CD4-positive, alpha-beta T cell treated with Interleukin-17A for 4 hours (primary cell): Measurements from ENCODE around the gene DSCAML1.
"Not testable (repeated sequence)": the region's sequence is repeated elsewhere in the genome, so short reads cannot be mapped to it uniquely, and the experiment has no call there.

Experiments
- DNase-seq: peaks from one replicate; pipeline ENCODE4 v3.0.0-alpha.2; 2020; ENCODE audit warnings: mixed read lengths

The DSCAML1 gene

DNA sequence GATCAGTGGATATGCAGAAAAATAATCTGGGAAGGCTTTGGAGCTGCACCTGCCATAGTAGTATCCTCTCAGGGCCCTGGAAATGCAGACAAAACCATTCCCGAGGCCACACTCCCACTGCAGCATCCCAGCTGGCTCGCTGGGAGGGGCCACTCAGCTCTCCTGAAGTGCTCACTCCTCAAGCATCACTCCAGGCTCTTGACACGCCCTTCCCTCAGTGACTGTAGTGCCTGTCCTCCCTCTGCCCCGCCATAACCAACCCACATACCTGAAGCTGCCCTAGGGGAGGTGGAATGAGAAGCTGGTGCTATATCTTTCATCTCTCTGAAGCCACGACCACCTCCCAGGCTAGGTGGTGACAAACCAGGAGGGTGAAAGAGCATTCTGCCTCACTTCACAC is 4.8 kb downstream of the DSCAML1 start:
- no peak for DNase-seq

DNA sequence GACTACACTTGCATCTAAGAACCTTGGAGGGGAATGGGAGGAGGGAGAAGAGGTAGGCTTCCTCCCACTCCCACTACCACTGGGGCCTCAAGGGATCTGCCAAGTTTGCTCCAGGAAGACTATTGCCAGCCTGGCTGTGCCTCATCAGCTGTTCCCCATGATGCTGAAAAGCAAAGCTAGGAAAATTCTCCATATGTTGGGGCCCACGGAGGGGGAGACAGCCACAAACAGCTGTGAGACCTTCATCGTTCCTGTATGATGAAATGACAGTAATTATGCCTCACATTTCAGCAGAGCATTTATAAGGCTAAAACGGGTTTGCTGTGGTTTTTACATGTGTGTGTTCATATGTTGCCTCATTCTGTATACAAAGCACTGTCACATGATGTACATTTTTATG is 6.7 kb downstream of the DSCAML1 start:
- DNase-seq, result no peak

DNA sequence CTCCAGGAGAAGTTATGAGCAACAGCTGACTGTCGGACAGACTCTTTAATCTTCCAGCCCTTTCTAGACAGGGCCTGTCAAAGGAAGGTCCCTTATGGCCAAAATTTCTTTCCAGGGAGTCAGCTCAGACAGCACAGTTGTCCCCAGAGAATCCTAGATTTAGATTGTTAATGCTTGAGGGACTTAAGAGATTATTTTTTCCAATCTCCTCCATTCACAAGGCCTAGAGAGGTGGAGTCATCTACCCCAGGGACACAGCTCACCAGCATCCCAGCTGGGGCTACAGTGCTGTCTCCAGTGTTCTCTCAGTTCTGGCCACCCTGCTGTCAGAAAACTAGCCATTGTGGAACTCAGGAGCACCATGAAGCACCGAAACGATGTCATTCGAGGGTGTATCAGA is 7.8 kb downstream of the DSCAML1 start:
- no peak for DNase-seq

DNA sequence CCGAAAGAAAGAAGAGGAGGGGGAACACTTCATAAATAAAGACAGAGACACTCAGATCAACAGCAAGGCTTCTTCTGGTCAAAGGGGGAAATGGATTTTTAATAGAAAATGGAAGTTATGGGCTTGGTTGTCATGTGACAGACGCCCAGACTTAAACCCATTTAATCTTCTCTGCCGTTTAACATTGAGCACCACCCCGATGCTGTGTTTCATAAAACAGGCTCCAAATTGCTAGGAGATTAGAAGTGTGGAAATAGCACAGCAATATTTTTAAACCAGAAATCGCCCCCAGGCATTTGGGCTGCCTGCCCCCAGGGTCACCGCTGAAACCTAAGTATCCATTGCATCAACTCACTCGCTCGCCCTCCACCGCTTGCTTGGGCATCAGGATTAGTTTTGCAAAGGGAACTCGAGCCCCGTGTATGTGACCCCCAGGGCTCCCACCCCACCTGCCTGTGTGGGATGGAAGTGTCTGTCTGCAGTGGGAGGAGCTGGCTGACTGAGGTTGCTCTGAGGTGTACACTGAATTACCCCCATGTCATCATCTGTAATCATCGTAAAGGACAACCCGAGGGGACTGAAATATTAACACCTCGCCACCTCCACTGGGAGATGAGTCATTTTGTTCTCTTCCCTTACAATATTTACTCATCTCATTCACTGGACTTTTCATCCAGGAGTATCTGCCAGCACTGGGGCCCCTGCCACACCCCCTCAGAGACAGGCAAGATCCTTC is 10.7 kb downstream of the DSCAML1 start:
- no peak for DNase-seq

DNA sequence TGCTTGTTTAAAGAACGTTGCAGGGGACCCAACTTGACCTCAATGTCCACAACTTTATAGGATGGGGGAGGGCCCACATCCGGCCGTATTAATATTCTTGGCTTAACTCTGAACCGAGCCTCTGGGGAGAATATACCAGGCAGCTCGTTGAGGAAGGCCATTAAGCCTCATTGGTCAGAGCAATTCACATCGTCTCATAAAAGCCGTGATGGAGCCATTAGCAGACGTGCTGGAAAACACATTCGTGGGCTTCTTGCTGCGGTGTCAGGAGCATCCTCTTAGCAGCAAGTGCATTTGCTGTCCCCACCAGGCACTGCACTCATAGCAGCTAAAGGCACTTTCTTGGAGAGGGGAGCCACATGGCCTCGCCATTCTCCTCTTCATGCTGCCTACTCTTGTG is 14.9 kb downstream of the DSCAML1 start:
- no peak for DNase-seq

DNA sequence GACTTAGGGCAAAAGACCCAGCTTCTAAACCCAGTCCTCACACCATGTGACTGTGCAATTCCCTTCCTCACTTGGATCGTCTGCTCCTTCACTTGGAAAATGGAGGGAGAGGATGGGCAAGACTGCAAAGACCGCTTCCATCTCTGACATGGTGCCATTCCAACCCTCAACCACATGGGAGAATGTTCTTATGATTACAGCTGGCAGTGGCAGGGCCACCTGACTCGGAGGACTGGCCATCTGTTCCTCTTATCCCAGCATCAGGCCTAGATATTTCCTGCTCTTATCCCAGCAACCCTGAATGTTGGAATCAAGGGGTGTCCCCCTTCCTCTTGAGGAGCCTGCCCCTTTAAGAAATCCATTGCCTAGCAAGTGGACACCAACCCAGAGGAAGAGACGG is 15.4 kb downstream of the DSCAML1 start:
- no peak for DNase-seq

DNA sequence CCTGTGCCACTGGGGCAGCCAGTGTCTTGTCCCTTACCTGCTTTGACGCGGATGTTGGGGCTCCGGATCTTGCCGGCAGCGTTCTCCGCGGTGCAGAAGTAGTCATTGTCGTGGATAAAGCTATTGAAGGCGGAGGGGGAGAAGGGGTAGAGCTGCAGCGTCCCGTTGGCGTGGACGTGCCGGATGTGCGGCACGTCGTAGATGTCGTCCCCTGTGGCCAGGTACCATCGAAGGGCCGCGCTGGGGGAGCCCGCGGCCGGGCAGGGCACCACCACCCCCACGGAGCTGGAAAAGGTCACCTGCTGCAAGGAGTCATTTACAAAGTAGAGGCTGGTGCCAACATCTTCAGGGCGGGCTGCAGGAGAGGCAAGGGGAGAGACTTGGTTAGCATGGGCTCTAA is 16.6 kb downstream of the DSCAML1 start:
- no peak for DNase-seq

DNA sequence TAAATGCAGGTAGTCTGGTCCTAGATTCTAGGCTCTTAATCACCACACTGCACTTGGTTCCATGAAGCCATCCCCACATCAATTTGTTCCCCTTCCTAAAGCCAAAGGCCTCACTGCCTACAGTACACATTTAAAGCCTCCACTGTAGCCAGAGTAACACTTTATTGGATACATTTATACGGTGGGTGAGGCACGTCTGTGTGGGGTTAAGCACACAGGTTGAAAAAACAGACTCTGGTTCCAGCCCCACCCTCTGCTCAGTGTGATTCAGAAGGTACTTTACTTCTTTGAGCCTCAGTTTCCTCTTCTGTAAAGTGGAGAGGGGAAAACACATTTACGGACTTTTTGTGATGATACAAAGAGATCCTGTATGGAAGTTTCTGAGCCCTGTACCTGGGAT is 22.5 kb downstream of the DSCAML1 start:
- DNase-seq, result no peak

DNA sequence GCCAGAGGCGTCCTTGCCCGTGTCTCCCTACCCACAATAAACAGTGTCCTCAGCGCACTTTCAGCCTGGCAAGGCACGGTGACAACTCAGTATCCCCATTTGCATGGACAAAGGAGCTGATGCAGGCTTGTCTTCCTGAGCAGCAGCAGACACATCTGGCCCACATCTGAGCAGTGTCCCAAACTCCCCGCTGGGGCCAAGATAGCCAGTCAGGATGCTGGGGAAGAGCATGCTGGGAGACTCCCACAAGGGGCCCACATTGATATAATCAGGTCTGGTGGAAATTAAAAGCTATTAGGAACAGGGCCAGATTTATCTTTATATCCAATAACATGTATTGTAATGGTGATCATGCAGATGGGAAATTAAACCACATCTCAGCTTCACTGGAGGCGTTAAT is 24.7 kb downstream of the DSCAML1 start:
- no peak for DNase-seq

DNA sequence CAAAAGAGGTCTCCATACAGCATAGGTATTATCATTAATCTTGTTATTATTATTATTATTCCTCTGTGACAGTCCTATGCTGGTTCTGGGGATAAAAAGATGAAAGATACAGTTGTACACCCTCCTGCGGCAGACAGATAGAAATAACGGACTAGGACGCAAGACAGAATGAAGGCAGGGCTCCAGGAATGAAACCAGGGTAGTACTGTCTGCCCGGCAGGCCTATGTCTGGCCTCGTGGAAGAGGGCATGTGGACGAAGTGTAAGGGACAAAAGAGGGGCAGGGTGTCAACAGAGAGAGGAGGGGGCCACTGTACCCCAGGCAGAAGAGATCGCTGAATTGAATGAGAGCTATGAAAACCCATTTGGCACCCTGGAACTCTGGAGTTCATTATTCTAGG is 25.2 kb downstream of the DSCAML1 start:
- DNase-seq, result no peak

DNA sequence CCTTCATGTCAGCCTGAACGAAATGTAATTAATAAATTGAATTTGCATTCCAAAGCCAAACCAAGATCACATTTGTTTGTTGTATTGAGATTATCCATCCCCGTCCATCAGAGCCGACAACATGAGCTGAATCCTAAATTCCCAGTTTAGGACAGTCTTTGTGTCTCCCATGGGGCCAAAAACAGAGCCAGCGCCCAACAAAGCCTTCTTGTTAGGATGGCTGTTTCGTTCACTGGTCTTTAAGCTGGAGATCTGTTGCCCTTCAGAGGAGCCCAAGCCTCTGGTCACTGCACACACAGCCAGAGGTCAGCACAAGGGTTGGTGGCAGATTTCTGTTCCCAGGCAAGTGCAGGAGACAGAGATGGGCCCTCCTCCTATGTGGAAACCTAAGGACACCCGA is 25.8 kb downstream of the DSCAML1 start:
- DNase-seq, result no peak

DNA sequence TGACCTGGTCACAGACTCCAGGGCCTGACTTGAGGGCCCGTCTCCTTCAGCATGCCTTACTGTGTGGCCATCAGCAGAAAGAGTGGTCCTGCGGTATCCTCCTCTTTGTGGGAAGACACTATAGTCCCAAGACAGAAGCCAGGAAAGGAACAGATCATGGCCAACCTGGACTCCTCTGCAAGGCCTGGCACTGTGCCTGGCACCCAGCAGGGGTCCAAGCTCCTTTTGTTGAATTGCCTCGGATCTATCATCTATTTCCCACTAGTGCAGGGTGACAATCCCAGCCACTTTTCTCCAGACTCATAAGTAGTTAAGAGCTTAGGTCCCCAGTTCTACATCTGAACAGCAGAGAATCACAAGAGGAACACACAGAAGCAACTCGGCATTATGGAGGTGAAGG is 27.0 kb downstream of the DSCAML1 start:
- DNase-seq, result no peak

DNA sequence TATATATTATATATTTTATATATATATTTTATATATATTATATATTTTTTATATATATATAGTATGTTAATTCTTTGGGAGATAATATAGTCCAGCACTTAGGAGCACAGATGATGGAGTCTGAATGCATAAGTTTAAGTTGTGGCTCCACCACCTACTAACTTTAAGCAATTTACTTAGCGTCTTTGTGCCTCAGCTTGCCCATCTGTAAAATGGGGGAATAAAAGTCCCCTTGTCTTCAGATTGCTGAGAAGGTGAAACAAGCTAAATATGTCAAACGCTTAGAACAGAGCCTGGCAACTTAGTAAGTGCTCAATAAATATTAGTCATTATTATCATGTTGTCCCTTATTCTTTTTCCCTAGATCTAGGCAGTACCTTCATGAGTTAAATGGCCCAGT is 27.5 kb downstream of the DSCAML1 start:
- no peak for DNase-seq

DNA sequence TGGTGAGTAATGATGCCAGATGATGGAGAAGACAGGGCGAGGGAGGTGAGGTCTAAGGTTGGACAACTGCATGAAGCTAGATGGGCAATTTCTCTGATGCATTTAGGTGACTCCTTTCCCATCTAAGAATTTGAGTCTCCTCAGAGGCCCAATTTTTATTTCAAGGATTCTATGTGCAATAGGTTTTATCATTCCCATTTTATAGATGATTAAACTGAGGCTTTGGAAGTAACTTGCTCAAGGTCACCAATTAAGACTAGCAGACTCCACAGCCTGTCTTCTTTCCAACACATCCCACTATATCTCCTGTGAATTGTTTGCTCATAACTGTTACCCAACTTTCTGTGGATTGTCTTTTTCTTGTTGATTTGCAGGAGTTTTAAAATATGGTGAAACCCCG is 28.5 kb downstream of the DSCAML1 start:
- no peak for DNase-seq

DNA sequence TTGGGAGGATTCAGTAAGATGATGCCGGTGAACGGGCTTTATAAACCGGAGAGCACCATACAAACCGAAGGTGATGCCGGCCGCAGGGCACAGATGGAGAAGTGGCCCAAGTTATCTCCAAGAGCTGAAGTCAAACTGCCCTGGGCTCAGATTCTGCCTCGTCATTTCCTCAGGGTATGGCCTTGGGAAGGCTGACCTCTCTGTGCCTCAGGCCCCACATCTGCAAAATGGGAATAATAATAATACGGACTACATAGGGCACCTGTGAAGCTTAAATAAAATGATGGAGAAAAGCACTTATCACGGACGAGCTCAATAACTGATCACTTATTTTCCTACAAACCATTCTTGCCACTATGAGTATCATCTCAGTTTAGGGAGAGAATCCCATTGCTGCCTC is 29.9 kb downstream of the DSCAML1 start:
- no peak for DNase-seq

DNA sequence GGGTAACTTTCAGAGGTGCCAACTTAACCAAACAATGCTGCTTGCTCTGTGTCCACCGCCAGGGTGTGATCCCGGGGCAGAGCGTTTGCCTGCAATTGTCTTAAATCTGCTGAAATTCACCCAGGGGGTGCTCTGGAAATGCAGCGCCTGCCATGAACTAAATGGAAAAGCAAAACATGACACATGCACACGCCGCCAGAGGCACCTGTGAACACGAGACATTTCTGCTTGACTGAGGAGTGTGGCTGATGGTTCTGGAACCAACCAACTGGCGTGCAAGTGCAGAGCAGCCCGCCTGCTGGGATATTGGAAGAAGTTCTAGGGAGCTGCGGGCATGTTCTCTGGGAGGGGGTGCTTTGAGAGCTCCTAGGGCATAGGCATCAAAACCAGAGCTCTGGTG is 30.4 kb downstream of the DSCAML1 start:
- no peak for DNase-seq

DNA sequence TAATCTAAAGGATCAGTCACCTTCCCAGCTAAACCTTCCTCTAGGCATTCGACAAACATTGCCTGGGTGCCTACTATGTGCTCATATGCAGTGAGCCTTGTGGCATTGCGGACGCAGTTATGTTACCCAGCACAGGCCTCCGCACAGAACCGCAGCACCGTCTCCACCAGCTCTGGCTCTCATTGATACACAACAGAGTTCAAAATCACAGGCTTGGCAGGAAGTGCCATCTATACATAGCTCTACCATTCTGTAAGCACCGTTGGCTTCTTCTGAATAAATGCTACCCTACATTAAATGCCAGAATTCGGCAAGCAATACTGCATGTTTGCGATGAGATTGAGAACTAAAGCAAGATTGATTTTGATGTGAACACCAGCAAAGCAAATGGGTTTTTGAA is 31.0 kb downstream of the DSCAML1 start:
- DNase-seq, result no peak

DNA sequence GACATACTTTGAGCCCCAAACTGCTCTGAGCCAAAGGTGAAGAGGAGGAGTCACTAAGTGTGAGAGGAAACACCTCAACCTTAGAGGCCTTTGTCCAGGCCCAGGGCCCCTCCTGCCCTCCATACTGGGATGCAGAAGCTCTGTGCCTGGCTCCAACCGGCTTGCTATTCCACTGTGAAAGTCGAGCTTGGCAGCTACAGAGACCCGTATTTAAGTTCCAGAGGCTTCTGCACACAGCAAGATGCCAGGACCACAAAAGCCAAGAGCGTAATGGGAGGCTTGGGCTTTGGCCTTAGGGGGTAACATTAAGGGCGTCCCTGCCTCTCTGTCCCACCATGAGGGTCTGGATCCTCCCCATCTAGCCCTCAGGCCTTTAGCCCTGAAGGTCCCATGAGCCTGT is 31.9 kb downstream of the DSCAML1 start:
- no peak for DNase-seq

DNA sequence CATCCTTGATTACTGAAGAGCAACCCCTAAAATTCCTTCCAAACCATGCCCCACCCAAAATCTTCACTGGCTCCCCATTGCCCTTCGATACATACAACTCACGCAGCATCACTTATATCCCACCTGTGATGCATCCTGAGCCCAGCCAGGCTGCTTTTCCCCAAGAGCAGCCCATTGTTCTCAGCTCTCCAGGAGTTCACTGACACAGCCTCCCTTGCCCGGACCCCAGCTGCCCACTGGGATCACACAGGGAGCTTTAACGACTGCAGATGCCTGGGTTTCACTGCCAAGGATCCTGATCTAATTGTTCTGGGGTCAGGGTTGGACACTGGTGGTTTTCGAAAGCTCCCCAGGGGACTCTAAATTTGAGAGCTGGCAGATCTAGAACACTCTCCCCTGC is 33.6 kb downstream of the DSCAML1 start:
- not testable (repeated sequence) for DNase-seq

DNA sequence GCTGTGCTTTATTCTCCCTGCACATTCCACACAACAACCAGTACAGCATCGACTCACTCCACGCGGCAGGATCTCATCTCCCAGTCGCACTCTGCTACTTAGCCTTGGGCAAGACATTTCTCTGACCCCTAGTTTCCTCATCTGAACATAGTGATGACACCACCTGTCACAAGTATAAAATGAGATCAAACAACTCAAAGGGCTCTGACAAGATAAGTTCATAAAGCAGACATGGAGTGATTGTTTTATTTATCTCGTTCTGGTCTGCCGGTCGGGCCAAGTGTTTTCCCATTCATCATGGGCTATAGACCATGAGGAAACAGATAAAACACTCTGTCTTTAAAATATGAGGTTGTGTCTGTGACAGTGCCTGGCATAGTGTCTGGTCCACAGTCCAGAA is 35.0 kb downstream of the DSCAML1 start:
- no peak for DNase-seq

DNA sequence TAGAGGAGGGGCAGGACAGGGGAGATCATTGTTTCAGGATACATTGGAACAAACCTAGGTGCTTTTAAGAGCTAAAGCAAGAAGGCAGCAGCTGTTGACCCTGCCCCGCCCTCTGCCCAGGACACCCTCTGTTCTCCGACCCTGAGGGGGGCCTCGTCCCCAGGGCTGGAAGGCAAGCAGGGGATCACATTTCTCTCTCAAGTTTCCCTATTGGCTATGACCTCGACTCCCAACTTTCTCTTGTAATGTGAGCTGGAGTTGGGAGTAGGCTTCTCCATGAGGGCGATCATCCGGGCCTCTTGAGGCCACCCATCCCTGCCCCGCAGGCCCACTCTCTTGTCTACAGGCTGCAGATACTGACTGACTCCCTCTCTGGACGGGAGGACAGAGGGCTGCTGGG is 37.7 kb downstream of the DSCAML1 start:
- DNase-seq, result no peak

DNA sequence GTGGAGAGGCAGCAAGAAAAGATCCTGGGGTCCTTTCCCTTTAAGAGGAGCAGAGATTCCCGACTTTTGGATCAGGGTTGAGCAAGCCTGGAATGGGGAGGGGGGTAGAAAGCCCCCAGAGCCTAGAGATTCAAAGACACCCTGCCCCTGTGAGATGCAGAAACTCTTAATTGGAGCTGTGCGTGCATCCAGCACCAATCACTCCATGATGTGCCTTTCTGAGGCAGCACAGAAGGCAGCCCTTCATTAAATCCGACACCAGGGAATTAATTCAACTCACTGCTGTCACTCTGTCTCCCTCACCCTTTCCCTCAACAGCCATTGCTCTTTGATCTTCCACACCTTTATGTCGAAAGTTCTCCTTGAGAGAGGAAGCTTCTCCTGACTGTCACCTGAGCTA is 43.0 kb downstream of the DSCAML1 start:
- no peak for DNase-seq

DNA sequence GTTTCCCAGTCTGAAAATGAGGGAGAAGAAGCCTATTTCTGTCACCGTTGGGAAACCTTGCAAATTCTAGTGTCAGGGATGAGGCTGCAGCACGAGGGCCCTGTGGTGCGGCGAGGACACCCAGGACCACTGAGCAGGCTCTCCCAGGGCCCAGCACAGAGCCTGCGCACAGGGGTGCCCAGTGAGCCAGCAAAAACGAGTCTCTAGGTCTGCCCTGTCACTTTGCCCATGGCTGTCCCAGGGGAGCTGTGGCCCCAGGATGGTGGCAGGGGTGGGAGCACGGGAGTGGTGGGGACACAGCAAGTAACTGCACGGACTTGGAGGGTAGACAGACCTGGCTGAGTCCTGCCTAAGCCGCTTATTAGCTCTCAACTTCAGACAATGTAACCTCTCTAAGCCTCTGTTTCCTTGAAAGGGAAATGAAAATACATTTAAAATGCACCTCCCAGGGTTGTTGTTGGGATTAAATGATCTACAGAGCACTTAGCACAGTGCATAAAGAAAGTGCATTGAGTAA is 44.2 kb downstream of the DSCAML1 start:
- no peak for DNase-seq

DNA sequence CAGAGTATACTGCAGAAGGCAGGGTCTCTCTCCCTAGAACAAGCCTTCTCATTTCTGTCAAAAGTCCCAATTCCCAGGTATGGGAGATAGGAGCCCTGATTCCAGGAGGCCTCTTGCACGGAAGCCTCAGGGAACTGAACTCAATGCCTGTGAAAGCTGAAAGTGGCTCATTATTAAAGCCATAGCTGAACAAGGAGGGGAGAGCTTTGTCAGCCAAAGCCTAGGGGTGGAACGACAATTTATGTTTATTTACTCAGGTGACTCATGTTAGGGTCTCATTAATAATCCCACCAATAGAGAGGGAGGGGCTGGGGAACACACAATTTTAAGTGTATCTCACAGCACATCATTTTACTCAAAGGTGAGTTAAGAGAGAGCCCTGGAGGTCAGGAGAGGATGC is 44.9 kb downstream of the DSCAML1 start:
- no peak for DNase-seq

DNA sequence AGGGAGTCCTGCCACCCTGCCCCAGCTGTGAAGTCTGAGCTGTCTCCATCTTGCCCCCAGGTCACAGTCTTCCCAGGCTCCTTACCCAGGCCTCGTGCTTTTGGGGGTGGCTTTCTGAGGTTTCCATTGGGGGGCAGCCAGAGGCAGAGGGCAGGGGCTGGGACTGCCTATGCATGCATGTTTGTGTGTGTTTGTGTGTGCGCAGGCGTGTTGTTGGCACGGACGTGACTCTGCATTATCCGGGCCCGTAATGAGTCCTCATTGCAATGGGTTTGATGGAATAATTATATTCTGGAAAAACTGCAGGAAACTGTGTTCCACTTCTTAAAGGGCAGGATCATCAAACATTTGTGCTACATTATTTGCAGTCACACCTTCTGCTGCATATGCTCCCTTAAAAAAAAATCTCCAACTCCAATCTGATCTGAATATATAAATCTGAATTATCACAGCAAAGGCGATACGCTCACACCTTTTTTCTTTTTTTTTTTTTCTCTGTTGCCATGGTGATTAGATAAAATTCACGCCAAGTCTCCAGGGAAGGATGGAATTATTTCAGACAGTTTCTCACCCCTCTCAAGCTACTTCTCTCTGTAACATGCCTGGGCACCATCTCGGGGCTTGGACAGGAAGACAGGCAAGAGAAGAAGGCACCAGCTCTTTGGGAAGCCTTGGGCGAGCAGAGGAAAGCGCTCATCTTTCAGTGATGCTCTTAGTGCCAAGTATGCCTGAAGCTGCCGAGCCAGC is 45.9 kb downstream of the DSCAML1 start:
- no peak for DNase-seq
